Activated CD8-positive, alpha-beta memory T cell treated with anti-CD3 and anti-CD28 coated beads, Interleukin-2, amount 50 U/mL, for 24 hours (primary cell): ENCODE results near the gene ADARB2.
"Not testable (repeated sequence)": the region's sequence is repeated elsewhere in the genome, so short reads cannot be mapped to it uniquely, and the experiment has no call there.

ENCODE experiments used
- DNase-seq: peaks from one replicate; pipeline ENCODE4 v3.0.0-alpha.2; 2020; ENCODE audit errors: extremely low read depth

The ADARB2 gene

DNA sequence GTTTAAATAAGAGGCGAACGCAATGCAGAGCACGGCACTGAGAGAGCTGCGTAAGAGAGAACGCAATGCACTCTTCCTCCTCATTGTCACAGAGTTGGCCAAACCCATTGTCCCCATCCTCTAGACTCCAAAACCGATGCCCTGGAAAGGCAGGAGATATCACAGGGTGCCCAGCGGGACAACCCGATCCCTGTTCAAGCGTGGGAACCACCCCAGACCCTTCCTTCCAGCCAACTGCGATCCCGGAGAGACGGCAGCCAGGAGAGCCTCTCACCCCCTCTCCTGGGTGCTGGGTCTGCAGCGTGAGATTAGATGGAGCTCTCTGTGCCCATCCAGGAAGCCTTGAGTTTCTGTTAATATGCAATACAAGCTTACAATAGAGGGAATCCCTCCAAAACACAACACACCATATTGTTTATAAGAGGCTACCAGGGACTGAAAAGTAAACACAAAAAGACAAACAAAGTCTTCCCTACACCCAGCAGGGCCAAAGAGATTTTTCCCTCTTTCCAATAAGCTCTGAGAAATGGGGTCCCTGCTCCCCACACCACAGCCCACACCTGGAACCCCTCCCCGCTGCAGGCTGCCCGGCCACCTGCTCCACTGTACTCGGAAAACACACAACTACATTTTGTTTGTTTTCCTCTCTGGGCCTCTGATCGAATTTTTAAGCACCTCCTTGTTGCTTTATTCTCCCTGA lies 187.6 kb downstream of the ADARB2 start:
- DNase-seq, result no peak

DNA sequence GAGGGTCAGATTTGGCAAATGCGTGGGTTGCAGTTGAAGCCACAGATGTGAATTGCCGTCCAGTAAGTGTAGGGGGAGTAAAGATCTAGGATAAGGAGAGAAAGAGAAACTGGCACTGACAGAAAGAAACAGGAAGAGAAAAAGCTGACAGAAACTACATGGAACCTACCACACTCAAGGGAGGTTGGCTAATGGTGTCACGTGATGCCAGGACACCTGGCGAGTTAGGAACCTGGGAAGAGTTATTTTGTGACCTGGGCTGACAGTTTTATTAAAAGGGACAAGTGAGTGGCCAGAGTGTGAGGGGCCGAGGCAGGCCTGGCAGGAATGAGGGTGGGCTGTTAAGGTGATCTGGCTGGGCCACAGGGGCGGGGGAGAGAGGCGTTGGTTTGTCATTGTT lies 188.7 kb downstream of the ADARB2 start:
- DNase-seq, result no peak

DNA sequence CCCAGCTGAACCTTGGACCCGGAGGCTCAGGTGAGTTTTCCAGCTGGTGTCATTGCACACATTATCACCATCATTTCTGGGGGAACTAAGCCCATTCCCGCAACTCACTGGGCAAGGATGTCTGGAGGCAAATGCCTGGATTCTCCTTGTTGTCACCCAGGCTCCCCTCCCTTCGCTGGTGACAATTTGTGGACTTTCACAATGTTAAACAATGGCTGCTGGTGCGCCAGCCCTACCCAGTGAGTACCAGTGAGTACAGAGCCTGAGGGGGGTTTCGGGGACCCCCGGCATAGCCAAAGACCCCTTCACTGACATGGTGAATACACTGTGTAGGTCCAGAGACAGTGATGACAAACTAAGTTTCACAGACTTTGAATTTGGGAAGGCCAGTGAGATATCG lies 189.2 kb downstream of the ADARB2 start:
- no peak for DNase-seq

- no peak for DNase-seq
These were observed 190.8 kb downstream of the ADARB2 start for GRCh38 chr10:1546431-1547110.

DNA sequence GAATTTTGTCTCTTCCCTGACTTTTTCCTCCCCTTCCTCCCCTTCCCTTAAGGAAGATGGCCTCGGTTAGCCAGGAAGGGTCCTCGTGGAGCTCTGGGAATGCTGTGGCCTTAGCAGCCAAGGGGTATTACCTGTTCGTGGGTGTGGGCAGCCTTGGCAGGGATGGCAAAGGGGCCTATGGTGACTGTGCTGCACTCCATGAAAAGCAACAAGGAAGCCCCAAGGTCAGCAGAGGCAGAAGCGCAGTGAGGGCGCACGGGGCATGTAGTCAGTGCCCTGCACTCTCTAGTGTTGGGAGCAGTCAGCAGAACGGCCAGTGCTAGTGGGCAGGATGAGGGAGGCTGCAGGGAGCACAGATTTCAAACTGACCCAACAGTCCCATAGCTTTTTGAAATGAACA lies 191.8 kb downstream of the ADARB2 start:
- no peak for DNase-seq

GRCh38 chr10:1544929-1545328 lies 192.4 kb downstream of the ADARB2 start:
- no peak for DNase-seq

DNA sequence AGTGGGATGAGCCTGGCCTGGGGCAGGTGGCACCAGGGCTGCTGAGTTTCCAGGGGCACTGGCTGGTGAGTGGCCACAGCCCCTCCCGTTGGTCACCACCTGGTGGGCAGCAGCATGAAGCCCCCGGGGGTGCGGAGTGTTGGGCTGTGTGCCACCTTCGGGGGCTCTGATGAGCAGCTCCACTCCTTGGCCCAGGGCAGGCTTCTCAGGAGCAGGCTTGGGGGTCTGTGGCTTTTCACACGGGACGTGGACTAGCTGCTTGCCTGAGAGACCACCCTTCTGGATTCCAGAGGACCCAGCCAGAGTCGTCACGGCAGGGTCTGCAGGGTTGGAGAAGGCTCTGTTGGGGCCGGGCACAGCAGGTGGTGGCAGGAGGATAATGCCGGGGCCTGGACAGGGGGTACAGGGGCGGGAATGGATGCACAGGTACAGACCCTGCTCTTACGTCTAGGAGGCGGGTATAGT lies 193.1 kb downstream of the ADARB2 start:
- no peak for DNase-seq

DNA sequence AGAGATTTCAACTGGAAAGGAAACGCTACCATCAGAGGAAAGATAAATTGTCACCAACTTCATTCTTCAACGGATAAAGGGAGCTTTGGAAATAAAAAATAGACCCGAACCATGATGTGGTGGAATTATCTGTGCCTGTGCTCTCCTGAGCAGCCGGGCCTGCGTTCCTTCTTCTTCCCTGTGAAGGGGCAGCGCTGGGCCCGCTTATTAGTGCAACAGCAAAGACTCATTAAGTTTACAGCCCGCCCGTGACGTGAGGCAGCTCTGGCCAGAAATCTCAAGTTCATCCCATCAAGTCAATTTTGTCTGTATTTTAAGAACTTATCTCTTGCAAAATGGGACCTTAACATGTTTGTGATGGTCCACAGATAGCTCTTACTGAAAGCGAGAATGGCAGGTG lies 193.7 kb downstream of the ADARB2 start:
- DNase-seq, result no peak

- DNase-seq, result no peak
These were observed 194.4 kb downstream of the ADARB2 start for GRCh38 chr10:1542941-1543340.

GRCh38 chr10:1540144-1540543 lies 197.2 kb downstream of the ADARB2 start:
- DNase-seq, result no peak

GRCh38 chr10:1539216-1539615 lies 198.1 kb downstream of the ADARB2 start:
- DNase-seq, result no peak

DNA sequence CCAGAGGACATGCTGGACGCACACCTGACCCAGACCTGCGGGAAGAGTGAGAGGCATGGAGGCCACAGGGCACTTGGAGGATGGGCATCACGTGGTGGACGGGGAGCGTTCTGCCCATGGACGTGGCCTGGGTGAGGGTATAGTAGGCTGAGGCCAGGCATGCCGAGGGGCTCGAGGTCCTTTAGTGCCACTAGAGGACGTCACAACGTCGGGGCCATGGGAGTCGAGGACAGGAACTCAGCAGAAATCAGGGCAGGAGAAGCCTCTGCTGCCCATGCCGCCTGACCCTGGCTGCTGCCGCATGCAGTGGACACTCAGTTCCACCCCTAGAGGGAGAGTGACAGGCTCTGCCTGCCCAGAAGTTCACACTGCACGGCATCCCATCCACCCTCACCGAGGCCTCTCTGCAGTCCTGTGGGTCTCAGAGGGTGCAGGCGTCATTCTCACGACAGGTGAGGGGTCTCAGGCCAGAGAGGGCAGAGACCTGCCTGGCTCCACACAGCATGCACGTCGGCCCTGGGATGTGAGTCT lies 198.7 kb downstream of the ADARB2 start:
- no peak for DNase-seq

- no peak for DNase-seq
These were observed 199.2 kb downstream of the ADARB2 start for GRCh38 chr10:1538121-1538520.

DNA sequence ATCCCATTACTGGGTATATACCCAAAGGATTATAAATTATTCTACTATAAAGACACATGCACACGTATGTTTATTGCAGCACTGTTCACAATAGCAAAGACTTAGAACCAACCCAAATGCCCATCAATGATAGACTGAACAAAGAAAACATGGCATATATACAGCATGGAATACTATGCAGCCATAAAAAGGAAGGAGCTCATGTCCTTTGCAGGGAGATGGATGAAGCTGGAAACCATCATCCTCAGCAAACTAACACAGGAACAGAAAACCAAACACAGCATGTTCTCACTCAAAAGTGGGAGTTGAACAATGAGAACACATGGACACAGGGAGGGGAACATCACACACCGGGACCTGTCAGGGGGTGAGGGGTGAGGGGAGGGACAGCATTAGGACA lies 199.9 kb downstream of the ADARB2 start:
- DNase-seq, result not testable (repeated sequence)

GRCh38 chr10:1536341-1536740 lies 201.0 kb downstream of the ADARB2 start:
- no peak for DNase-seq

DNA sequence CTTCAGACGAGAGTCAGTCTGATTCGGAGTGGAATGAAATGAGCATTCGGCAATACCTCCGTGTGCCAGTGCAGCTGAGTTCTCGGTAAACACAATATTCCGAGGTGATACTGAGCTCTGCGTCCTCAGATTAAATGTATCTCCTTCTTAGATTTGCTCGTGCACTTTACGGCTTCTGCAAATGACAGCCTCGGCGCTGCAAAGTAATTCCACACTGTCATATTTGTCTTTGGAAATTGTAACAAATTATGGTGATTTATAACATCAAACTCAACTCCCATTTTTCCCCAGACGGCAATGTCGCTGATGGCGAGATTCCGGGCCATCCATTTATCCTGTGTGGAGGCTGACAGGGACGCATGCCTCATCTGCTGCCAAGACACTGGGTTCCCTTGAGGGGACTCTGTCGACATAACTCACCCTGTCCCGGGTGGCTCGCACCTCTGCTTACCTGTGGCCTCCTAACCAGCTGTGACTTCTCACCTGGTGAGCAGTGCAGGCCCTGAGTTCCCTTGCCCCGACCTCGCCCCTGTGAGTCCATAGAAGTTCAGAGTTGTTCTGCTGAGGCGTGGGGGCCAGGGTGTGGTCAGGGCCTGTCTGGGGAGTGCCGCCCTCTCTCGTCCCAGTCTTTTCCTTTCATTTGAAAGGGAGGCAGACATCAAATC lies 201.9 kb downstream of the ADARB2 start:
- DNase-seq, result no peak

GRCh38 chr10:1534820-1535219 lies 202.5 kb downstream of the ADARB2 start:
- no peak for DNase-seq

- no peak for DNase-seq
These were observed 204.7 kb downstream of the ADARB2 start for GRCh38 chr10:1532636-1533035.

DNA sequence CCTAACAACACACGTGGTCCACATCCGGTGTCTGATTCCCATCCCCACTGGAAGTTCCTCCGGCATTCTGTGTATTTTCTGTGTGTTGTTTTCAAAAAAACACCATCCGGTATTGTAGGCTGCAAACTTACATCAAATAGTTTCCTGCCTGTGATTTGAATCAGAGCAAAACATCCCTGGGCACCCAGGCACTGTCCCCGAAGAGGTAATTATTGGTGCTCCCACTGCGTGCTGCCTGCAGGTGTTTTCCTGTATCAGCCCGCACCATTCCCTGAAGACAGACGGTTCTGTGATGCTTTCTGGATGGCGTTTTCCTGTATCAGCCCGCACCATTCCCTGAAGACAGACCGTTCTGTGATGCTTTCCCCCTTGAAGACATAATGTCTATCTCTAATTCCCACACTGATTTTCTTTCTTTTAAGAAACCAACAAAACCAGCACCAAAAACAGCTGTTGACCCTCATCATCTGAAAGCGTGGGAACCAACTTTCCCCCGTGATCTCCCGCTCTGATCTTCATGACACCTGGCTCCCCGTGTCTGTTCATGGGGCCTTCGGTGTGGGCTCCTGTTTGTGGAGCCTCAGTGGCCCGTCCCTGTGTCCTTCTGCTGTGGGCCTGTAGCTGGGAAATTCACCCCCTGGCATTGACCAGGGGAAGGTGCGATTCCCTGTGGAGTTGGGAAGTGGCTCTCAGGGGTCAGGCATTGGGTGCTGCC lies 205.3 kb downstream of the ADARB2 start:
- no peak for DNase-seq

DNA sequence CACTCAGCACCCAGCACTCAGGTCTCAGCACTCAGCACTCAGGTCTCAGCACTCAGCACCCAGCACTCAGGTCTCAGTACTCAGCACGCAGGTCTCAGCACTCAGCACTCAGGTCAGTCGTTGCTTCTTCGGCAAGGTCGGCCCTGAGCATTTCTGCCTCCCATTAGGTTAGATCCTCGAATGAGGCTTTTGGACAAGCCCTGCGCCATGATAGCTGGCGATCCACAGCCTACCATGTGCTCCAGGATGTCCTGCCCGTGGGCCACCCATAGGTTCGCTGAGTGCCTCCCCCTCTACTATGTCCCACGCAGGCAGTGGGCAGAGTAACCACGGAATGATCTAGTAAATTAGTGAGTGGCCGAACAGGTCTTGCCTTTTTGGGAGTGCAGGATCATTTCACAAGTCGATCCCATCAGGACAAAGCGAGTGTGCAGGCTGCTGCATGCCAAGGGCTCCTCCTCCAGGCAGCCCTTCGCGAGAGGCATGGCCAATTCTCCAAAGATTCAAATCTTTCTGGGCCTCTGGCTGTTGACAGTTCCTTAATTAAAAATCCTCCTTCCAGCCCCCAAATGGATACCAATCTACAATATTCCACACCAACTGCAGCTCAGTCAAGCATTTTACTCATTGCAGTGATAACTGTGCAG lies 206.3 kb downstream of the ADARB2 start:
- no peak for DNase-seq

- no peak for DNase-seq
These were observed 207.4 kb downstream of the ADARB2 start for GRCh38 chr10:1529806-1530413.
